GM10847 (cell line): ENCODE results near the gene FOXB1.

Experiments used
- POLR2A ChIP-seq: IDR thresholded peaks from 2 replicates; pipeline ENCODE4 v1.6.1; 2011; ENCODE audit not compliant: insufficient read length; ENCODE audit errors: extremely low read depth

The FOXB1 gene

GRCh38 chr15:59995568-59996297 is 8.4 kb upstream of the FOXB1 start:
- no peak for TF ChIP-seq POLR2A

GRCh38 chr15:59996298-59997041 is 7.6 kb upstream of the FOXB1 start:
- TF ChIP-seq POLR2A, result no peak

GRCh38 chr15:59997070-59997701 is 6.9 kb upstream of the FOXB1 start:
- TF ChIP-seq POLR2A, result no peak

- no peak for TF ChIP-seq POLR2A
Measured at GRCh38 chr15:59998305-59998949, 5.7 kb upstream of the FOXB1 start.

- no peak for TF ChIP-seq POLR2A
Measured at GRCh38 chr15:59998950-59999611, 5.0 kb upstream of the FOXB1 start.

GRCh38 chr15:59999612-60000112 is 4.4 kb upstream of the FOXB1 start:
- TF ChIP-seq POLR2A, result no peak

- TF ChIP-seq POLR2A, result no peak
Measured at GRCh38 chr15:60000113-60000823, 3.8 kb upstream of the FOXB1 start.

- no peak for TF ChIP-seq POLR2A
Measured at GRCh38 chr15:60000824-60001609, 3.1 kb upstream of the FOXB1 start.

- TF ChIP-seq POLR2A, result no peak
Measured at GRCh38 chr15:60001610-60002527, 2.2 kb upstream of the FOXB1 start.

- no peak for TF ChIP-seq POLR2A
Measured at GRCh38 chr15:60002528-60003218, 1.4 kb upstream of the FOXB1 start.

- no peak for TF ChIP-seq POLR2A
Measured at GRCh38 chr15:60003243-60004008, 685 bp upstream of the FOXB1 start.
